HG03159 (cell line): ENCODE data around the gene TADA2A.
"Not testable (repeated sequence)": the region's sequence is repeated elsewhere in the genome, so short reads cannot be mapped to it uniquely, and the experiment has no call there.

Experiments
- ATAC-seq: cut with Tn5 transposase; IDR thresholded peaks from one replicate; pipeline ENCODE4 v1.9.1; 2021; ENCODE audit warnings: mild to moderate bottlenecking, moderate library complexity; ENCODE audit not compliant: unreplicated experiment

TADA2A gene

DNA sequence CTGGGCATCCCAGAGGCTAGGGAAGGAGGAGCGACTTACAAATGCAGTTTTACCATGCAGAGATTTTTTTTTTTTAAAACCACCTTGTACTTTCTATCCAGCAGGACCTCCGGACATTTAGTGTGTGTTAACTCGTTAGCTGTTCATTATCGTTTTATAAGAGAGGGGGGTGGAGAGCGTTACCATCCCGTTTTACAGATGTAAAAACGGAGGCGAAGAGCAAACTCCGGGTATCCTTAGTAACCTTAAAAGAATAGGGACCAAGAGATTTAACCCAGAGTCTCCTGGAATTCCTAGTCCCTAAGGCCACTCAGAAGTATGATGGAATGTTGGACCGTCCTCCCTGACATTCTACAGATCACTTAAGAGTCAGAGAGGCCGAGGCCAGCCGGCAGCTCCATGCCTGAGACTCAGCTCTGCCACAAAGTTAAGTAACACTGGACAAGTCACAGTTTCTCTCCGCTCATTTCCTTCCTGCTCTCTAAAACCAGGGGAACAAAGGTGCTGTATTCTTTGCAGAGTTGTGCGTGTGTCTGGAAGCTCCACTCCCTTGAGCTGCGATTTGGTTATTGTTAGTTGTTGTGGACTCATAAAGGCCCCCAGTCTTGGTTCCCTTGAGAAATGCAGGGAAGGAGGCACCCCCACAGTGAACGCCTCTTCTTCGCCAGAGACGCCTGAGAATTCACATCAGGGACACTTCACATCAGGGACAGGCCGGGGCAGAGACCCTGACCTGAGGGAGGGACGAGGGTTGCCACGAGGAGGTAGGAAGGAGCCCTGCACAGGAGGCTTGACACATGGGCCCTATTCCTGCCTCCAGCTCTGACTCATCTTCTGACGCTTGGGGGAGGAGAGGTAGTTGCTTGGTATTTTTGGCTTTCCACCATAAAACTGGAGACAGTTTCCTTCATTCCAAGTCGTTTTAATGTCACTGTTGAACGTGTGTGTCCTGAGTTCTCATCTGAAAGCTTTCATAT lies 84.2 kb downstream of the TADA2A start:
- no peak for ATAC-seq

GRCh38 chr17:37492167-37492566 lies 85.5 kb downstream of the TADA2A start:
- no peak for ATAC-seq

DNA sequence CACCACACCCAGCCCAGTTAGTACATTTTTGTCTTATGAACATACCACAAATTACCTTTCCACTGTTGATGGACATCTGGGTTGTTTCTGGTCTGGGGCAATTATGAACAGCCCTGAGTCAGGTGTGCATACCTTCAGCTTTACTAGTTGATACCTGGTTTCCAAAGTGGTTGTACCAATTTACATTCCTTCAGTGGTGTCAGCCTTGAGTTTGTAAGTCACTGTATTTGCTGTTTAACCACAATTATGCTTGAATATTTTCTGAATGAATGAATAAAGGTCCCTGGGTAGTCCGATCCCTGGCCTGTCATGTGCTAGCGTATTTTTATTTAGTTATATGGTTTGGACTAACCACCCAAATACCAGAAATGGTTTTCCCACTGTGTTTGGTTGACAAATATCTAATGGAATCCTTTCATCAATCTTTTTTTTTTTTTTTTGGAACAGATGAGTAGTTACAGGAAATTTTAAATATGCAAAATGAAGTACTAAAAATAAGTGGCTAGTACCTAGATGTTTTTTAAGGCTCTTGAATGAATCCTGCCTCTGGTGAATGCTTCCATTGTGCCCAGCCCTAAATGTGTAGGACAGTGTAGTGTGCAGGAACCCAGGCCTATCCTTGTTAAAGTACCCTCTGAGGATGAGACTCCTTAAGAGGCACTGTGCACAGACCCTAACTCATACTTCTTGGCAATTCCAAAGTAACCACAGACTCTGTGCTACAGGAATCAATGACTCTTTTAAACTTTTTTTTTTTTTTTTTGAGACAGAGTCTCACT lies 86.8 kb downstream of the TADA2A start:
- no peak for ATAC-seq

- ATAC-seq, result no peak
Measured at GRCh38 chr17:37494401-37494831, 87.7 kb downstream of the TADA2A start.

DNA sequence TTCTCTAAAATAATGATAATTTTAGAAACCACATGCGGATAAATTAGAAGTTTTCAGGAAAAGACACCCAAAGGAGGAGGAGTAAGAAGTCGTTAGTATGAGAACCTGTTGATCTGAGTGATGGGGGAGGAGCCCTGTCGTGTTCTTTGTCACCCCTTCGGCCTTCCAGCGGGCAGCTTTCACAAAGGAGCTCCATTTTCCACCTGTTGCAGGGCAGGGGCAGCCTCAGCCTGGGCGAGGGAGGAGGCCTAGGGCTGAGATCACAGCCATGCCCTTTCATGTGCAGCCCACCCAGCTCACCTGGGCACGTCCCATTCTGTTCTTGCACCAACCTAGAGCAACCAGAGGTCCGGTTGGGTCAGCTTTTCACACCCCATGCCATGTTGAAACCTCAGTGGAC lies 88.3 kb downstream of the TADA2A start:
- ATAC-seq, result no peak

GRCh38 chr17:37500378-37500777 lies 93.7 kb downstream of the TADA2A start:
- no peak for ATAC-seq

DNA sequence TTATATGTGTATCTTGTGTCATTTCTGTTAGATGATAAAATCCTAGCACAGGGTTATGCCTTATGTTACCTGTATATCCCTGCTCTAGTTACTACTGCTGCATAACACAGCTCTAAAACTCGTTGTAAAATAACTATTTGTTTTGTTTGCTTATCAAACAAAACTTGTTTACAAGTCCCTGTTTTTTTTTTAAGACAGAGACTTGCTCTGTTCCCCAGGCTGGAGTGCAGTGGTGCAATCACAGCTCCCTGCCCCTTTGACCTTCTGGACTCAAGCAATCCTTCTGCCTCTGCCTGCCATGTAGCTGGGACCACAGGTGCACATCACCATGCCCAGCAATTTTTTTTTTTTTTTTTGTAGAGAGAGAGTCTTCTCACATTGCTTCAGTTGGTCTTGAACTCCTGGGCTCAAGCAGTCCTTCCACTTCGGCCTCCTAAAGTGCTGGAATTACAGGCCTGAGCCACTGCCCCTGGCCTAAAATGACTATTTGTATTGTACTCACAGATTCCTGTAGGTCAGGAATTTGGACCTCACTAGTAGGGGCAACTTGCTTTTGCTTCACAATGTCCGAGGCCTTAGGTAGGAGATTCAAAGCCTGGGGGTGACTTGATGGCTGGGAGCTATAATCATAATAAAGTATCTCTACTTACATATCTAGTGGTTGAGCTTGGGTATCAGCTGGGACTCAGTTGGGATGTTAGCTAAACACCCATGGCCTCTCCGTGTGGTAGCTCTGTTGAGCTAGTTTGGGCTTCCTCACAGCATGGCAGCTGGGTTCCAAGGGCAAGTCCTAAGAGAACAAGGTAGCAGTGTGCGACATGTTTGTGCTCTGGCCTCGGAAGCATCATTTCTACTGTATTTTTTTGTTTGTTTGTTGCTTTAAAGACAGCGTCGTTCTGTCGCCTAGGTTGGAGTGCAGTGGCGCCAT lies 95.6 kb downstream of the TADA2A start:
- ATAC-seq, result no peak

DNA sequence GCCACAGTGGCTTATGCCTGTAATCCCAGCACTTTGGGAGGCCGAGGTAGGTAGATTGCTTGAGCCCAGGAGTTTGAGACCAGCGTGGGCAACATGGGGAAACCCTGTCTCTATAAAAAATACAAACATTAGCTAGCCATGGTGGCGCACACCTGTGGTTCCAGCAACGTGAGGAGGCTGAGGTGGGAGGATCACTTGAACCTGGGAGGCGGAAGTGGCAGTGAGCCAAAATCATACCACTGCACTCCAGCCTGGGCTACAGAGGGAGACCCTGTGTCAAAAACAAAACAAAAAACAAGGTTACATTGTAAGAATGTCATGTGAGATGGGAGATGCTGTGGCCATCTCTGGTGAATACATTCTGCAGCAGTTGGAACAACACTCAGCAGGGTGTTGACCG lies 96.5 kb downstream of the TADA2A start:
- ATAC-seq, result no peak

- ATAC-seq, result no peak
Measured at GRCh38 chr17:37505333-37505732, 98.6 kb downstream of the TADA2A start.

GRCh38 chr17:37506678-37507077 lies 100.0 kb downstream of the TADA2A start:
- ATAC-seq, result no peak

DNA sequence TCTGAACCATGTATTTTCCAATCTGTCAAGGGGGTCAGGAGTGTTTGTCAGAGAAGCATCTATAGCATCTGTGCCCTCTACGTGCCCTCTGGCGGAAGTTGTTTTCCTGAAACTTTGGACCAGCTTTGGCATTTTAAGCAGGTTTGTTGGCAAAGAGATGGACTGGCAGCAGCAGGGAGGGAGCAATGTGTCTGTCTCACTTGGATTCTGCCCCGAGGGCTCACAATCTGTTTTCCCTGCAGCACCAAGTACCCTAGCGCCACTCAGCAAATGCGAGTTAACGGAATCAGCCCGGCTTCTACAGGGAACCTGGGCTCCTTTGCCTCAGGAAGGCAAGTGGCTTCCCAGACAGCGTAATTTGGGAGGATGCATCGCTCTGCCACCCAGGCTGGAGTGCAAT lies 100.4 kb downstream of the TADA2A start:
- no peak for ATAC-seq

GRCh38 chr17:37510056-37510455 lies 103.4 kb downstream of the TADA2A start:
- no peak for ATAC-seq

- not testable (repeated sequence) for ATAC-seq
Measured at GRCh38 chr17:37511642-37512041, 105.0 kb downstream of the TADA2A start.

GRCh38 chr17:37512442-37513068 lies 105.9 kb downstream of the TADA2A start:
- ATAC-seq, result no peak

DNA sequence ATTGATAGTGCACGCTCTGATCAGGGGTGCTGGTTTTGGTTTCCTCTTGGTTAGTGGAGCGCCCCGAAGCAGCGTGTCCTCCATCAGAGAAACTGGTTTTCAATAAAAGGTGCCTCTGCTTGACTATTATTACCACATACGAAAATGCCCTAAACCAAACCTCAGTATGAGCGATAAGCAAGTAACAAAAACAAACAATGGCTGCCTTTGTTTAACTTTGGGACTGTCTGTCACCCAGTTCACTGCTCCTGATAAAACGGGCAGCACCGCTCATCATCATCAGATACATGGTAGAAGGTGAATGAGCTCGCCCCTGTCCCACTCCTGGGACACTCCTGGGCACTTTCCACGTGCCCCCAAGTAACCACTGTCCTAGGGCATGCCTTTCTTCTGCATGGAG lies 107.0 kb downstream of the TADA2A start:
- no peak for ATAC-seq

DNA sequence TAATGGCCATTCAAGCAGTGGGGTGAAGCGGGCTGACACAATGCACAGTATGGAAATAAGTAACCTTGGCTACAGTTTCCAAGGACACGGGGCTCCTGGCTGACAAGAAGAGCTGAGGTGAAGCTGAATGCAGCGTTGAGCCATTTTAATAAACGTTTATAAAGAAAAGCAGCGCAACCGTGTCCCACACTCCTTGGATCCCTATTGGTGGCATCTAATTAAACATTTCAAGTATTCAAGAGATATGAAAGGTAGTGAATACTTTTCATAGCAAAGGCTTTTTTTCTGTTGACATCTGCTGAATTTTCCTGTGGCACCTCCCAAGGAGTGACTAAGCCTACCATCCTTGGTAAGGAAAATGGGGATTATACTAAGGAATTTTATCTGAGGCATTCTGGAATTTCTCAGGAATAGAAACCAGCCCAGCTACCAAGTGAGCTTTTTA lies 109.5 kb downstream of the TADA2A start:
- no peak for ATAC-seq

DNA sequence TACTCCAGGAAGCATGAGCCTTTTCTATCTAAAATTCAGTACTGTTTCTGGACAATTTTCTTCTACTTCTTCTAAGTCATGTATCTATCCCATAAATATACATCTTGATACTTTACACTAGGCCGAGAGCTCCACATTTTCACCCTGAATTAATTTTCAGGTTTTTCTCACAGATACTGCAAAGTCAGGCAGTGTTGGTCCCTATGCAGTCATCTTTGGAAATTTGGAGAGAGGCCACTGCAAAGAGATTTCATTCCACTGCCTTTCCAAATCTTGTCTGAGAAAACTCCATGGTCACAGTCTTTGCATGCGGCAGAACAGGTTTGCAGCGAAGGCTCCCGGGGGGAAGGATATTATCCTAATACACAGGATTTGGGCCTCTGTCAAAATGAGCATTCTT lies 111.2 kb downstream of the TADA2A start:
- ATAC-seq, result no peak

DNA sequence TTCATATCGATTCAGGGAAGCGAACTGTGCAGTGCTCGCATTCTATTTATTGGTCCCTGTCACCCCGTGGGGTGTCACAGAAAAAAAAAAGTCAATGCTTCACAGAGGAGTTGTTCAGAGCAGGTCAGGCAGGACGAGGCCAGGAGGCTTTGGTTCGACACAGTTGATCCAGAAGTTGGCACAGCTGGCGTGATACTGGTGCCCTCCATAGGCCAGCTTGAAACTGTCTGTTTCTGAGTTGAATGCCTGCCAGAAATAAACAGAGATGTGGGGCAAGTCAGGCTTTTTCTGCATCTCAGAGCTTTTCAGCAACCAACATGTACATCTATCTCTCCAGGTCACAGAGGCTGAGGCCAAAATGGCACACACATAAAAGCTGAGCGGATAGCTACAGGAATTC lies 112.1 kb downstream of the TADA2A start:
- ATAC-seq, result no peak

DNA sequence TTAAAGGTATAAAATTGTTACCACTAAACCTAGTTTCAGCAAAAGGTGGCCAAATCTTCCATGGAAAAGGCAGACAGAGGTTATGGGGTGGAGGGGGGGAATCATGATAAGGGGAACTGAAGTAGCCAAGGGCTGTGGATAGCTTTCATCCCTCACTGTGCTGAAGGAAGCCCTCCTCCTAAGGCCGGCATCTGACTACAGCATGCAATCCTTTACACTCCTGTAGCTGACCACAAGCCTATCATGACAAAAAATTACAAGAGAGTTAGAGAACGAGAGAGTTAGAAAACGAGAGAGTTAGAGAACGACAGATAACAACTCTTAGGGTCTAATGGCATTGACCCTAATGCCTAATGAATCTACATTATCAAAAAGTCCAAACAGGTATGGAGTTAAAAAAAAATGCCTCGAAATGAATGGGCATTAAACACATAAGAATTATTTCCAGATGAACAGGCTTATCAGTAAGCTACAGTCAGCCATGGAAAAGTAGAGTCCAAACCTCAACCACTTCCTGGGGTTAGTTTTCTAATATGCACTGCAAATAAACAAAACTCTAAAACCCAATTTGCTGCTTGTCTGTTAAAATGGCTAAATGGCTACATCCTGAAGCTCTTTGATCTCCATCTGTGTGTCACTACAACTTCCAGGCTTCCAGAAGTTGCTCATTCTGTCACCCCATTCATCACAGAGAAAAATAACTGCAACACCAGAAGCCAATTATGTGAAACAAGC lies 112.7 kb downstream of the TADA2A start:
- no peak for ATAC-seq

DNA sequence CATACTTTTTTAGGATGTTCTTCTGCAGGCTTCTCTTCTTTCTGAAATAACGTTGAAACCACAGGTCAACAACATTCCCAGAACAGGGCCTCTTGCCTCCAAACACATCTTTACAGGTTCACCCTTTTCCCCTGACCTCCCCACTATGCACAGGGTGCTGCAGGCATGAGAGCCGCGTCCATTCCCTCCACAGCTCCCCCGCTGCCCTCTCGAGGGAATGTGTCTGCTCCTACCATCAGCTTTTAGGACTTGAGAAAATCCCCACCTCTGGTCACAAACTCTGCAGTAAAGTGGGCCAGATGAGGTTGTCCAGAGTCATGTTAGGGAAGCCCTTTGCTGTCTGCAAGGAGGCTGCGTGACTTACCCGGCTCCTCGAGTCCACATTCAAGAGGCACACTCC lies 113.5 kb downstream of the TADA2A start:
- no peak for ATAC-seq
